K562 (cell line): ENCODE data around the gene ACCSL. TPM values are rescaled to one million over a fixed set of nuclear protein-coding genes. Genes with fewer than 3 reads are reported as not detected.
A peak's percentile ranks its signal among the peaks of the same experiment; 100 is the strongest.

Experiments used
- BRCA1 ChIP-seq, 2 experiments: fragments of 450-650 bp in 1 of 2; sonication (generic) in 1 of 2; formaldehyde crosslinking in 1 of 2; IDR thresholded peaks; 2 replicates each; pipeline versions ENCODE4 v1.5.0 to v1.6.1; 2017 to 2020; ENCODE audit warnings: mild to moderate bottlenecking in 1 of 2, missing genetic modification reagents in 1 of 2
- BRD4 ChIP-seq: fragments of 200-600 bp; sonication (generic); IDR thresholded peaks from 2 replicates; pipeline ENCODE4 v1.6.1; 2017; ENCODE audit warnings: inconsistent platforms
- CREBBP ChIP-seq: IDR thresholded peaks from one replicate; pipeline ENCODE4 v1.6.1; 2012; ENCODE audit warnings: low read depth, mild to moderate bottlenecking, control low read depth, inconsistent platforms, low read length
- ETV1 ChIP-seq: fragments of 450-650 bp; conservative IDR thresholded peaks from 2 replicates; pipeline ENCODE4 v1.6.1; 2016; ENCODE audit warnings: missing genetic modification characterization, control low read depth, low read depth, missing compliant biosample characterization
- EWSR1 ChIP-seq: fragments of 450-650 bp; IDR thresholded peaks from 2 replicates; pipeline ENCODE4 v1.6.1; 2018; ENCODE audit warnings: borderline replicate concordance, mild to moderate bottlenecking, low read depth, moderate library complexity; ENCODE audit not compliant: partially characterized antibody
- EZH2 ChIP-seq: IDR thresholded peaks from 2 replicates; pipeline ENCODE4 v1.6.1; 2012; ENCODE audit warnings: low read depth, mild to moderate bottlenecking, inconsistent platforms, low read length, borderline replicate concordance
- FOXO4 ChIP-seq: fragments of 450-650 bp; formaldehyde crosslinking; IDR thresholded peaks from 2 replicates; pipeline ENCODE4 v1.4.0; 2020; ENCODE audit warnings: mild to moderate bottlenecking, moderate library complexity
- JUND ChIP-seq, 2 experiments: IDR thresholded peaks; 2 replicates in 1 of 2; 3 replicates in 1 of 2; pipeline ENCODE4 v1.6.1; 2011; ENCODE audit warnings: borderline replicate concordance in 2 of 2, low read depth in 2 of 2, low read length in 2 of 2, improper control_type of control experiment in 1 of 2, missing biosample characterization in 1 of 2, missing genetic modification characterization in 1 of 2, missing genetic modification reagents in 1 of 2
- MAX ChIP-seq: sonication (generic); formaldehyde crosslinking; IDR thresholded peaks from 2 replicates; pipeline ENCODE4 v1.9.0; 2022; ENCODE audit warnings: mild to moderate bottlenecking, missing genetic modification reagents
- MTA2 ChIP-seq: fragments of 450-650 bp; IDR thresholded peaks from 2 replicates; pipeline ENCODE4 v1.6.1; 2016; ENCODE audit warnings: low read depth
- NR0B1 ChIP-seq: fragments of 450-650 bp; IDR thresholded peaks from one replicate; pipeline ENCODE4 v1.6.1; 2018; ENCODE audit warnings: mild to moderate bottlenecking, moderate library complexity; ENCODE audit not compliant: partially characterized antibody
- PTTG1 ChIP-seq: fragments of 450-650 bp; IDR thresholded peaks from 2 replicates; pipeline ENCODE4 v1.6.1; 2016; ENCODE audit warnings: low read depth, mild to moderate bottlenecking, missing genetic modification characterization, missing compliant biosample characterization
- RNF219 ChIP-seq: fragments of 250-450 bp; sonication (Bioruptor Pico); IDR thresholded peaks from 2 replicates; pipeline ENCODE4 v1.5.0; 2022; ENCODE audit warnings: mild to moderate bottlenecking
- STAT5A ChIP-seq: IDR thresholded peaks from 2 replicates; pipeline ENCODE4 v1.6.1; 2012; ENCODE audit warnings: low read length, inconsistent platforms, borderline replicate concordance
- ZBTB7A ChIP-seq: IDR thresholded peaks from 2 replicates; pipeline ENCODE4 v1.6.1; 2011; ENCODE audit warnings: low read depth, mild to moderate bottlenecking, low read length, moderate library complexity, borderline replicate concordance; ENCODE audit not compliant: control insufficient read depth
- ZNF165 ChIP-seq: fragments of 250-450 bp; sonication (Bioruptor Pico); IDR thresholded peaks from 2 replicates; pipeline ENCODE4 v1.4.0; 2020; ENCODE audit warnings: borderline replicate concordance
- ZNF174 ChIP-seq: fragments of 250-450 bp; sonication (Bioruptor Pico); IDR thresholded peaks from 2 replicates; pipeline ENCODE4 v1.4.0; 2020; ENCODE audit warnings: mild to moderate bottlenecking
- ZNF239 ChIP-seq: fragments of 250-450 bp; sonication (Bioruptor Pico); IDR thresholded peaks from 2 replicates; pipeline ENCODE4 v1.4.0; 2020; ENCODE audit warnings: mild to moderate bottlenecking
- ZNF561 ChIP-seq: fragments of 450-650 bp; formaldehyde crosslinking; conservative IDR thresholded peaks from 2 replicates; pipeline ENCODE4 v1.4.0; 2020; ENCODE audit warnings: mild to moderate bottlenecking, moderate library complexity
- ZNF57 ChIP-seq: fragments of 450-650 bp; formaldehyde crosslinking; IDR thresholded peaks from 2 replicates; pipeline ENCODE4 v1.4.0; 2020; ENCODE audit warnings: mild to moderate bottlenecking, moderate library complexity
- ZNF717 ChIP-seq: fragments of 250-450 bp; sonication (Bioruptor Pico); IDR thresholded peaks from 2 replicates; pipeline ENCODE4 v1.5.0; 2021
- ZNF77 ChIP-seq: fragments of 250-450 bp; sonication (Bioruptor Pico); IDR thresholded peaks from 2 replicates; pipeline ENCODE4 v1.5.0; 2020
- ZNF780A ChIP-seq: fragments of 250-450 bp; sonication (Bioruptor Pico); IDR thresholded peaks from 2 replicates; pipeline ENCODE4 v1.5.0; 2021; ENCODE audit warnings: mild to moderate bottlenecking
- polyA plus RNA-seq, 8 experiments: library from polyadenylated mRNA; depleted of rRNA in 4 of 8; stranded (reverse) in 5 of 8; unstranded in 3 of 8; fragments of >200 nt; fragmentation: Nextera tagmentation in 2 of 8; fragmentation: Illumina TruSeq in 1 of 8; extraction: Ambion mirVana in 2 of 8; extraction: Trizol in 1 of 8; gene quantifications; 2 replicates each; pipeline versions ENCODE4 v1.2.1 to v1.2.3, GENCODE V29; 2011 to 2014; ENCODE audit warnings: inconsistent platforms in 1 of 8, missing spikeins in 1 of 8
- total RNA-seq, 7 experiments: library from RNA; depleted of rRNA in 6 of 7; stranded (reverse); fragments of >200 nt in 6 of 7; fragmentation: Illumina TruSeq in 2 of 7; extraction: Trizol in 2 of 7; gene quantifications; 2 replicates each; pipeline versions ENCODE4 v1.2.1 to v1.2.3, GENCODE V29; 2011 to 2021; ENCODE audit warnings: low replicate concordance in 1 of 7

ACCSL gene
- total and polyA plus RNA-seq, 9 of the 15 experiments (the other 6 are each of a cell fraction or from before 2014, with no cell fraction given), result not detected

GRCh38 chr11:44065841-44066731 is 18.3 kb downstream of the ACCSL start, which contains the start of gene ACCS (continued):
- TF ChIP-seq RNF219 (CRISPR knock-in tag) (no peak), ZBTB7A (peak; percentile 69; the same call in 1 of the 2 replicates), ZNF57 (CRISPR knock-in tag) (no peak), CREBBP (no peak), ETV1 (peak; percentile 92), STAT5A (no peak), FOXO4 (CRISPR knock-in tag) (no peak), MTA2 (0 out of 2 replicates have a peak, but pooled peaks have one; percentile 8), JUND (IDR thresholded peaks at IDR 0.05; ENCODE audit: borderline replicate concordance, low read depth, low read length) (no peak), JUND (tag; IDR thresholded peaks at IDR 0.05; ENCODE audit: borderline replicate concordance, low read depth, low read length) (no peak; the same call in 2 of the 3 replicates), ZNF239 (no peak), BRCA1 (IDR thresholded peaks at IDR 0.05) (no peak), BRCA1 (CRISPR knock-in tag; IDR thresholded peaks at IDR 0.05) (no peak), EZH2 (no peak), PTTG1 (tag) (no peak), ZNF780A (CRISPR knock-in tag) (no peak), ZNF77 (no peak), ZNF561 (CRISPR knock-in tag) (no peak), EWSR1 (no peak), NR0B1 (no peak), ZNF165 (no peak), BRD4 (no peak), ZNF717 (CRISPR knock-in tag) (no peak), ZNF174 (CRISPR knock-in tag) (no peak), MAX (CRISPR knock-in tag) (peak; percentile 93)
